Measurements from ENCODE around the gene NPPC. TPM values are rescaled to one million over a fixed set of nuclear protein-coding genes. Genes with fewer than 3 reads are reported as not detected.

NPPC gene
- total RNA-seq, 3 donors from 2014 or later: 0.44 to 0.66 TPM; not detected in 1

DNA sequence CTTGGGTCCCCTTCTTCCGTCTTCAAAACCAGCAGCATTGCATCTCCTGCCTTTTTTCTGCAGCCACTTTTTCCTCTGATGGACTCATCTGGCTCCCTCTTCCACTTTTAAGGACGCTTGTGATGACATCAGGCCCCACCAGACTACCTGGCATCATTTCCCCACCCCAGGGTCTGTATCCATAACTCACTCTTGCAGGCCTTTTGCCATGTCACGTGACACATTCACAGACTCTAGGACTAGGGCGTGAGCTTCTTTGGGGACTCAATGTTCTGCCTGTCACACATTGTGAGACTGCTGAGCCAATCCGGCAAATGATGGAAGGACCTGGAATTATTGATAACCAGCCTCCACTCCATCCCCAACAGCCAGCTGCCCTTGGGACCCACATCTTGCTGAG lies 23.6 kb downstream of the NPPC start:
- no peak overlapping the region for H3K27ac ChIP-seq
- H3K9me3 ChIP-seq: no peaks in the 10 kb centered on the region
- no peaks in the 10 kb centered on the region for H3K36me3 ChIP-seq
- no peak for DNase-seq (ENCODE audit: low spot score in 2 of 2)
- no peaks in the 10 kb centered on the region for H3K27me3 ChIP-seq
- intact Hi-C loops (cut with DNase I; ENCODE audit: low total_unique reads): loop anchor here (10.0 kb wide), 1 partner anchor 612 kb away; no protein-coding TSS in a partner anchor
- H3K4me1 ChIP-seq: no peaks in the 10 kb centered on the region
- no peak overlapping the region for H3K4me3 ChIP-seq
- TF ChIP-seq, protein P1, sequence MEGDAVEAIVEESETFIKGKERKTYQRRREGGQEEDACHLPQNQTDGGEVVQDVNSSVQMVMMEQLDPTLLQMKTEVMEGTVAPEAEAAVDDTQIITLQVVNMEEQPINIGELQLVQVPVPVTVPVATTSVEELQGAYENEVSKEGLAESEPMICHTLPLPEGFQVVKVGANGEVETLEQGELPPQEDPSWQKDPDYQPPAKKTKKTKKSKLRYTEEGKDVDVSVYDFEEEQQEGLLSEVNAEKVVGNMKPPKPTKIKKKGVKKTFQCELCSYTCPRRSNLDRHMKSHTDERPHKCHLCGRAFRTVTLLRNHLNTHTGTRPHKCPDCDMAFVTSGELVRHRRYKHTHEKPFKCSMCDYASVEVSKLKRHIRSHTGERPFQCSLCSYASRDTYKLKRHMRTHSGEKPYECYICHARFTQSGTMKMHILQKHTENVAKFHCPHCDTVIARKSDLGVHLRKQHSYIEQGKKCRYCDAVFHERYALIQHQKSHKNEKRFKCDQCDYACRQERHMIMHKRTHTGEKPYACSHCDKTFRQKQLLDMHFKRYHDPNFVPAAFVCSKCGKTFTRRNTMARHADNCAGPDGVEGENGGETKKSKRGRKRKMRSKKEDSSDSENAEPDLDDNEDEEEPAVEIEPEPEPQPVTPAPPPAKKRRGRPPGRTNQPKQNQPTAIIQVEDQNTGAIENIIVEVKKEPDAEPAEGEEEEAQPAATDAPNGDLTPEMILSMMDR (IDR thresholded peaks at IDR 0.05): no peak
- TF ChIP-seq POLR2AphosphoS5 (IDR thresholded peaks at IDR 0.05) (no peak), POLR2A (IDR thresholded peaks at IDR 0.05) (no peak)

DNA sequence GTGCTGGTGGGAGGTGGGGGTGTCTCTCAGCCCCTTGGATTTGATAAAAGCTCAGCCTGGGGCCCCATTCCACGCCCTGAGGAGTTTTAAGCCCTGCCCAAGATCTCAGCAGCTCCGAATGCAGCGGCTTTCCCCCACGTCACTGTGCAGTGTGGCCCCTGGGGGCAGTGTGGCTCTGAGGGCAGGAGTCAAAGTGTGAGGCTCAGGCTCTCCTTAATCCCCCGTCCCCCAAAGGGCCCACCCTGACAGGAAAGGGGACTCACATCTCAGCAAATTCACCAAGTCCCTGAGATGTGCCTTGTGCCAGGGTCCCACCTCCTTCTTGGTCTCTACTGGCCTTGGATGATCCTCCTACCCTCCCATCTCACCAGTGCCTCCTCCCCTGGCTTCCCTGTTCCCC lies 25.2 kb downstream of the NPPC start:
- no peak overlapping the region for H3K27ac ChIP-seq
- no peaks in the 10 kb centered on the region for H3K4me1 ChIP-seq
- no peak for DNase-seq (ENCODE audit: low spot score in 2 of 2)
- TF ChIP-seq, protein P1 (IDR thresholded peaks at IDR 0.05): no peak
- H3K27me3 ChIP-seq: no peaks in the 10 kb centered on the region
- intact Hi-C loops (cut with DNase I; ENCODE audit: low total_unique reads): loop anchor here (10.0 kb wide), 1 partner anchor 614 kb away; no protein-coding TSS in a partner anchor
- H3K36me3 ChIP-seq: no peaks in the 10 kb centered on the region
- no peaks in the 10 kb centered on the region for H3K9me3 ChIP-seq
- H3K4me3 ChIP-seq: no peak overlapping the region

DNA sequence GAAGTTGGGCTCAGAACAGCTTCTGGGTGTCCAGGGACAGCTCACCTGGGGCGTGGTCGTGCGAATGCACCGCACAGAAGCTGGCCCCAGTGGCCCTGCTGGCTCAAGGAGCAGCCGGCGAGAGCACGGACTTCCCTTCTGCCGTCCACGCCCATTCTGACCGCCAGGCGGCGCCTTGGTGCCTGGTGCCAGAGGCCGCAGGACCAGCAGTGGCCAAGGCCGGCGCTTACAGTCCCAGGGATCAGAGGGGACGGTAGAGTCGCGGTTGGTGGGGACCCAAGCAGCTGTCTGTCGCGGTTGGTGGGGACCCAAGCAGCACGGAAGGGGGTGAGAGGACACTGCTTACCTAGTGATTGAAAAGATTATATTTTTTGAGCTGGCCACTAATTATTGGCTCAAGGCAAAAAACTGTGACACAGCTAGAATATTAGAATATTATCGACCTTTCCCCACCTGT lies 25.7 kb downstream of the NPPC start:
- no peaks in the 10 kb centered on the region for H3K27me3 ChIP-seq
- DNase-seq (ENCODE audit: low spot score in 2 of 2): peak in 1 of 2 donors; percentile 68
- TF ChIP-seq POLR2A (IDR thresholded peaks at IDR 0.05) (no peak), POLR2AphosphoS5 (IDR thresholded peaks at IDR 0.05) (no peak)
- TF ChIP-seq, protein P1 (IDR thresholded peaks at IDR 0.05): peak; percentile 20 to 60 (median 36)
- no peaks in the 10 kb centered on the region for H3K4me1 ChIP-seq
- no peak overlapping the region for H3K27ac ChIP-seq
- H3K9me3 ChIP-seq: no peaks in the 10 kb centered on the region
- intact Hi-C loops (cut with DNase I; ENCODE audit: low total_unique reads): loop anchor here (10.0 kb wide), 1 partner anchor 614 kb away; no protein-coding TSS in a partner anchor
- H3K4me3 ChIP-seq: no peak overlapping the region
- no peaks in the 10 kb centered on the region for H3K36me3 ChIP-seq

DNA sequence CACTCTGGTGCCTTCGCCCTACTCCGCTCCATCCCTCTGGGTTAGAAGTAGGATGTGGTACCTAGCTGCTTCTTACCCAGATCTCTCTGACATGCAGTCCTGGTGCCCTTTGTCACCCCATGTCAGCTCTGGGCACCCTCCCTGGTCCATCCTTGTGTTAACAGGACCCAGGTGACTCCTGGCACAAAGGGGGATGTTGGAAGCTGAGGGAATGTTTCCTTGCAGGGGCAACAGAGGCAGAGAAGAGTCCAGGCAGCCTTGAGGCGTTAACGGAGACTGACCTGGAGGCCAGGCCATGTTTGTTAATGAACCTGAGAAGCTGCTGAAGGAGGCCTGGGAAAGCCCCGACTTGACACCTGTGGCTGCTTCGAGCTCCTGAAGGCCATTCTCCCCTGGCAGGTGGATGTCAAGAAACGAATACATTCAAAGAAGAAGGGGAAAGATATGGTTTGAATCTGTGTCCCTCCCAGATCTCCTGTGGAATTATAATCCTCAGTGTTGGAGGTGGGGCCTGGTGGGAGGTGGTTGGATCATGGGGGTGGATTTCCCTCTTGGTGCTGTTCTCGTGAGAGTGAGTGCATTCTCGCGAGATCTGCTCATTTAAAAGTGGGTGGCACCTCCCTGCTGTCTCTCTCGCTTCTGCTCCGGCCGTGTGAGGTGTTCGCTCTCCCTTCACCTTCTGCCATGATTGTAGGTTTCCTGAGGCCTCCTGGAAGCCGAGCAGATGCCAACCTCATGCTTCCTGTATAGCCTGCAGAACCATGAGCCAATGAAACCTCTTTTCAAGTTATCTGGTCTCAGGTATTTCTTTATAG lies 31.4 kb downstream of the NPPC start:
- TF ChIP-seq, protein P1 (IDR thresholded peaks at IDR 0.05): no peak
- TF ChIP-seq POLR2AphosphoS5 (IDR thresholded peaks at IDR 0.05) (no peak), POLR2A (IDR thresholded peaks at IDR 0.05) (no peak)
- no peak overlapping the region for H3K4me3 ChIP-seq
- H3K36me3 ChIP-seq: no peaks in the 10 kb centered on the region
- no peak for DNase-seq (ENCODE audit: low spot score in 2 of 2)
- no peaks in the 10 kb centered on the region for H3K9me3 ChIP-seq
- H3K4me1 ChIP-seq: no peaks in the 10 kb centered on the region
- H3K27ac ChIP-seq: no peak overlapping the region
- intact Hi-C loops (cut with DNase I; ENCODE audit: low total_unique reads): no loop called here
- no peaks in the 10 kb centered on the region for H3K27me3 ChIP-seq

DNA sequence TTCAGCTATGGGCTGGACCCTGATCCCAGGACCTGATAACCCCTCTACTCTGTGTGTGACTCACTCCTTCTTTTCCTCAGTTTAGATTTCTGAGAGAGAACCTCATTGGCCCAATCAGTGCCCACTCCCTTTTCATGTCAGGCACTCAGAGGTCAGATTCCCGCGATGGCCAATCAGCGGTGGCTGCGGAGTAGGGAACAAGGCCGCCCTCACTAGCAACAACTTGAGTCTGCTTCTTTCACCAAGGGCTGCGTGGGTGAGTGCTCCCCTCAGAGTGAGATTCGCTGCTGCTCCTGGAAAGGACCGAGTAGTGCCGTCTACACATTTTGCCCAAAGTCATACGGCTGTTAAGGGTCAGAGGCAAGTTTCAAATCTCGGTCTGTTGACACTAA lies 34.7 kb downstream of the NPPC start:
- intact Hi-C loops (cut with DNase I; ENCODE audit: low total_unique reads): no loop called here
- no peaks in the 10 kb centered on the region for H3K27me3 ChIP-seq
- no peaks in the 10 kb centered on the region for H3K4me1 ChIP-seq
- H3K36me3 ChIP-seq: no peaks in the 10 kb centered on the region
- peak in 1 of 2 donors; percentile 36 for DNase-seq (ENCODE audit: low spot score in 2 of 2)
- H3K9me3 ChIP-seq: no peaks in the 10 kb centered on the region
- no peak overlapping the region for H3K4me3 ChIP-seq
- TF ChIP-seq POLR2AphosphoS5 (IDR thresholded peaks at IDR 0.05): no peak
- TF ChIP-seq, protein P1 (IDR thresholded peaks at IDR 0.05): no peak
- no peak for TF ChIP-seq POLR2A (IDR thresholded peaks at IDR 0.05)
- H3K27ac ChIP-seq: no peak overlapping the region
